NCI-H2107 treated with DMSO at 0.1 percent for 48 hours (cell line): ENCODE results near the gene BASP1.
"Not testable (repeated sequence)": the region's sequence is repeated elsewhere in the genome, so short reads cannot be mapped to it uniquely, and the experiment has no call there.

ENCODE experiments used
- DNase-seq: peaks from one replicate; lab custom pipeline; 2025; ENCODE audit not compliant: unreplicated experiment; lab: John Stamatoyannopoulos, UW

The BASP1 gene

DNA sequence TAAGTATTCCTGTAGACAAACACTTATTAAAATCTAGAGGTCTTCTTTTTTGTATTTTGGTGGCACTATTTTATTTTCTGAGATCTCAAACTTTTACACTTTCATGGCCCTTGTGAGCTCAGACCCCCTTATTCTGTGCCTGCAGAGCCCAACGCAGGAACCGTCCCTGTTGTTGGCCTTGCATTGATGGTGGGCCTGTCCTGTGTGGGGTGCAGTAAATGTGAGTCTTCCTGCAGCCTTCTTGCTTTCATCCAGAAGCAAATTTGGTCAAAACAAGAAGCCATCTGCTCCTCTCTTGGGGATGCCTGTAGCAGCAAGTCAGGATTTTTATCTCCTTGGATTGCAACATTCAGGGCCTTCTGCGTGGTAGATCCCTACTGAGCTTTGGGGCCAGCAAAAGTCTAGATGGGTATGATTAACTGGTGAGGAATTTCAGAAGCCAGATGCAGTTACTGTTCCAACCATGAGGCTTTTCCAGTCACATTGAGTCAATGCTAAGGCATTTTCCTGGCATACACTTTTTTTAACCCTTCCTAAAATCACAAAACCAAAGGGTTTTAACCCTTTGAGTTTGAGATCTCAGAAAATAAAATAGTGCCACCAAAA is 31.7 kb downstream of the BASP1 start:
- no peak for DNase-seq

DNA sequence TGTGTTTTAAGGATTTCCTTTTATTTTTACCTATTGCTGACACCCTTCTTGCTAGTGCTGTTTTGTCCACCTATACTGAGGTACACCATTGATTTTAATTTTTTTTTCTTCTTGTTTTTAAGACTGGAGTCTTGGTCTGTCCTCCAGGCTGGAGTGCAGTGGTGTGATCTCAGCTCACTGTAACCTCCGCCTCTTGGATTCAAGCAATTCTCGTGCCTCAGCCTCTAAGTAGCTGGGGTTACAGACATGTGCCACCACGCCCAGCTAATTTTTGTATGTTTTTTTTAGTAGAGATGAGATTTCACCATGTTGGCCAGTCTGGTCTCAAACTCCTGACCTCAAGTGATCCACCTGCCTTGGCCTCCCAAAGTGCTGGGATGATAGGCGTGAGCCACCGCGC is 32.4 kb downstream of the BASP1 start:
- DNase-seq: not testable (repeated sequence)

DNA sequence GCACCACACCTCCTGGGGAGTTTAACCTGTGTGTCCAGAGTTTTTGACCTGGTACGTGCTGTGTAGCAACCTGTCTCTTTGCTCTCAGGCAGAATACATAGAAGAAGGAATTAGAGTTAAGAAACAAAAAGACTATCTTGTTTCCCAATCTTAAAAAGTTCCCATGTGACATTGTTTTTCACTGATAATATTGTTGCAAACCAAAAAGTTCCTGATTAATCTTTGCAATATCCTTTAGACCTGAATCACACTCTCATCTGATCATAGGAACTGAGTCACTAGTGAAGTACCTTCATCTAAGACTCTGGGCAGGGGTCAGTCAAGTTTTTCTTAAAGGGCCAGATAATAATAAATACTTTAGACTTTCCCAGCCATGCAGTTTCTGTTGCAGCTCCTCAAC is 35.1 kb downstream of the BASP1 start:
- no peak for DNase-seq

DNA sequence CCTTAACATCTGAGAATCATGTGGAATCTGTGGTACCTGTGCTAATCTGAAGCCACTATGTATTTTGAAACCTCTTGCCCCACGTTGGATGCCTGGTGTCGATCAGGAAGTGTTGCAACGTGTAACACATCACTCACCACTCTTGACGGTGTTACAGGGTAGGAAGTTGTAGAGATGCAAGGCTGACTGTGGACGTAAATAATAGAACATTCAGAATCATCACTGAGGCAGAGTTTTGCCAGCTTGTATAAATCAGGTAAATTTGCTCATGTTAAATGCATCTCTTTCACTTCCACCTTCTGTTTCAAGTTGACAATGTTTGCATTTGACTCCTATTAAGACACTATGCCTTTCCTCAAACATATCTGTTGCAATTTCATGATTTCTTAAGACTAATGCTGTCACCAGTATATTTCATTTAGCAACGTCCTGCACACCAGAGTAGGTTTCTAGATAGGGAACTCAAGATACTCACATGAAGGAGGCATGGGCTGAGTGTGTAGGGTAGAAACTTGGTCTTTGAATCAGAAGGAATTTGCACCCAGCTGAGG is 38.1 kb downstream of the BASP1 start:
- DNase-seq: no peak

DNA sequence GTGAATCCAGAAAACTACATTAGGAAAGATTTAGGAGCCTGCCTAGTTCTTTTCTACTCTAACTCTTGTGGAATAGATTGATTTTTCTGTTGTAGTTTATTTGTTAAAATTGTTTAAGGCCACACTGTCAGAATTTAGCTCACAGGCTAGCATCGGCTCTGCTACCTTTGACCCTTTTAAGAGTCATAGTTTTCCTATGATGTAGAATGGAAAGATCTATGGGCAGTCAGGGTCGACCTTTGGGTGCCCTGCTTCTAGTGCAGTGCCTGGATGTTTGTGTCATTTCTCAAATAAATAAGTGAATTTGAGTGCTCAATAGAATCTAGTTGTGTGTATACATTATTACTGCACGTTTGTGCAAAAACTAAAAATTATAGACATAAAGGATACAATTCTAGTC is 38.7 kb downstream of the BASP1 start:
- no peak for DNase-seq

DNA sequence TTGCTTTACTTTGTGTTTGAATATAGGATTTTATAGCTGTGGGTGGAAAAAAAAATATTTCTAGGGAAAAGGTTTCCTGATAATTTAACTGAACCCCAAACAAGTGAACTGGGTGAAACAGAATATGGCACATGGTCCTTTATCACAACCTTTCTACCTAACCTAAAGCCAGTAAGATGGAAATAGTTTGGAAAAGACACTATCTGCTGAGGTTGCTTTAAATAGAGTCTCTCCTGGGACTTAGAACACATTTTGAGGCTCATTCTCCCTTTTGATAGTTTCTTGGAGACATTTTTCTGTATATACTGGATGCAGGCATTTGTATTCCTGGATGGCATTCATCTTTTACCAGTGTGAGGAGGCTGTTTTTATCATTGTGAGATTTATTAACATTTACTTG is 39.4 kb downstream of the BASP1 start:
- no peak for DNase-seq

DNA sequence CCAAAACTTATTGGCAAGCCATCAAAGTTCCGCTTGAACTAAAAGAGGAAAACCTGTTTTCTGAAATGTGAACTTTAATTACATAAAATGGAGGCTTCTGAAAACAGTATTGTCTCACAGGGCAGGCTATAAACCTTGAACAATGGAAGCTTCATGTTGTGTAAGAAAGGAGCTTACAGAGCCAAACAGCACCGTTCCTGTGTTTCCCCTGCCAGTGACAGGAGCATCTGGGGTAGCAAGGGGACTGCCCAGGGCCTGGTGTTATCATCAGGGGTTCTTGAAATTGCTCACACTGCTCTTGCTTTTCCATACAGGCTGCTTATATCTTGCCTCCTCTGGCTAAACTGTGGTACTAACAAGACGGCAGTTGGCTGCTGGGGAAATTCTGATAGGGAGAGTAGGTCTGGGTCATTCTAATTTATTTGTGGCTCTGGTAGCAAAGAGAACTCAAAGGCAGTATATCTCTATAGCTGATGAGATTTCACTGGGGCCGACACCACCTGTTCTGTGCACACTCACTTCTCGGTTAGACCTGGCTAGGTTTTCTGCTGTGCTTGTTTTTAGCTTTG is 40.4 kb downstream of the BASP1 start:
- no peak for DNase-seq

DNA sequence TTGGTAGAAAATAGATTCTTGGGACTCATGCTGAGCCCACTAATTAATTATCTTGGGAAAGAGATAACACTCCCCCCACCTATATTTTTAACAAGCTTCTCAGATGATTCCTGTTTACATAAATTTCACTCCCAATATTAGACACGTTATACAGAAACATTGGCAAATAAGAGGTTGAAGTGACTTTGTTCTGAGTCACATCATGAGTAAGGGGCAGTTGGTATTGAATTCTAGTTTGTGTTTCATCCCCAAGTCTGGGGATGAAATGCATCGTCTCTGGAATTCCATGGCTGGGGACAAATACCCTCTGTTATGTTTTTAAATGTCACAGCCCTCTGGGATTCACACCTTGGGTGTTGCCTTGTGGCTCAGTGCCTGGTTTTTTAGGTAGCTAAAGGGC is 41.0 kb downstream of the BASP1 start:
- no peak for DNase-seq

DNA sequence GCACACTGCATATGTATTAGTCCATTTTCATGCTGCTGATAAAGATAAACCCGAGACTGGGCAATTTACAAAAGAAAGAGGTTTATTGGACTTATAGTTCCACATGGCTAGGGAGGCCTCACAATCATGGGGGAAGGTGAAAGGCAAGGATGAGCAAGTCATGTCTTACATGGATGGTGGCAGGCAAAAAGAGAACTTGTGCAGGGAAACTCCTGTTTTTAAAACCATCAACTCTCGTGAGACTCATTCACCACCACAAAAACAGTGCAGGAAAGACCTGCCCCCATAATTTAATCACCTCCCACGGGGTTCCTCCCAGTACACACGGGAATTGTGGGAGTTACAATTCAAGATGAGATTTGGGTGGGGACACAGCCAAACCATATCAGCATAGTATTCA is 41.6 kb downstream of the BASP1 start:
- DNase-seq: not testable (repeated sequence)

DNA sequence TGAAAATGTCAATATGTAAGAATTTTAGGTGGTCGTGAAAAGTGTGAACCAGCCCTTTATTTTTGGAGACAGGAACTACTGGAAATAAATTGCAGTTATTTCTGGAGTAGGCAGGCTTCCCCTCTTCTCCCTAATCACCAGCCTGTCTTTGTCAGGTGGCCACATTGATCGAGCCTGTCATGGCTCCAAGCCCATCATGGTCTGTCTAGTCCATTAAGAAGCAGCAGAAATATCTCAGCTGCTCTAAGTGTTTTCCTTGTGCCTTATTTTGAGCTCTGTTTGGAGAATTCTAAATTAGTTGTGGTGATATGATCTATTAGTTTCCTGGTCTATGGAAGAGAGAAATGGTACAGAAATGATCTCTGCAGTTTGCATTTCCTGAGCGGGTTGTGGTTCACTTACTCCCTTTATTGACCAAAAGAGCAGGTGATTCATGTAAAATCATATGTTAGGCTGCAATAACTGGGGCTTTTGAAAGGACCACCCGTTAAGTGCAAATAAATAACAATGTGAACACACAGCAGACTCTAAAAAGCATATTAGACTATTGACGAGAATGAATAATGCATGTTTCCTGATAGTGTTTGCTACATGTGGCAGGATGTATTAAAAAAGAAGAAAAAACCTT is 42.3 kb downstream of the BASP1 start:
- DNase-seq: peak; percentile 88

DNA sequence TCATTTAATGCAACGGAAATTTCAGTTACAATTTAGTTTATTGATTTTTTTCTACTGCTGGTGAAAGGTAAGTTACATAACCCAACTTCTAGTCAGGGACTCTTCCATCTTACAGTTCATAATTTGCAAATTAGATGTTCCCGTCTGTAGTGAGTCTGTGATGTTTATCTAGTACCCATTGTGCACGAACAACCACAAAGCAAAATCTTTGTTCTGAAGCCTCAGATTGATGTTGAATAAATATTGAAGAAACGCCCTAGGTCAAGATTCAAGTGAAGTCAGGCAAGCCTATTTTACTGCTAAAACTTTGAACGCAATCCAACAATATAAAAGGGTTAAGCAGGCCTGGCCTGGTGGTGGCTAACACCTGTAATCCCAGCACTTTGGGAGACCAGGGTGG is 43.1 kb downstream of the BASP1 start:
- DNase-seq: peak; percentile 83

DNA sequence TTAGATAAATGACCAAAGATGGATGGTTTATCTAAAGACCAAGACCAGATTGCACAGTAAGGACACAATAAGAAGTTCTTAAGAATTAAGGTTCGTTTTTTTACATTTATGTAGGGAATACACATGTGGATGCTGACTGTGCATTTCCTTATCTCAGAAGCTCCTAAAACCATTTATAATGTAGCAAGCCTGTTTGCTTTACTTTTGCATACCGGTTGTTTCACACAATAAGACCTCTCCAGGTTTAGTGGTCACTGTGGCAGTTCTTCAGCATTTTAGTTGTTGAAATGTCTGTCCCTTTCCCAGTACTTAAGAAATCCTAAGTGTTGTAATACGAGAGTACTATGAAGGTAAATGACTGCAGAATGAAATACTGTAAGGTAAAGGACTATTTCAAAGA is 43.6 kb downstream of the BASP1 start:
- DNase-seq: peak; percentile 72

DNA sequence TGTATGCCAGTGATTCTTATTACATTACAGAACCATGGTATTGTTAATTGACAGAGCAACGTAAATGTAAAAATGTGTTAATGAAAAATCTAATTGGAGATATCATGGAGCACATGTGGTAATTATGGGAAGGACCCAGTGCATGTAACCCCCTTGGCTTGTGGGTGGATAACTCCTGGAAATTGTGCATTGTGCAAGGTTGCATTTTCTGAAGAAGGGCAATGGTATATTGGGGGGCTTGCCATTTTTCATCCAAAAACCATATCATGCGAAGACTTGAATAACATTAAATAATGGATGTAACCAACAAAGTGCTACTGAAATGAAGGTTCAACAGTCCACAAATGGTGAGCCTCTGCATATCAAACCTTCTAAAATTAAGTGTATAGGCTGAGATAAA is 47.6 kb downstream of the BASP1 start:
- DNase-seq: no peak

DNA sequence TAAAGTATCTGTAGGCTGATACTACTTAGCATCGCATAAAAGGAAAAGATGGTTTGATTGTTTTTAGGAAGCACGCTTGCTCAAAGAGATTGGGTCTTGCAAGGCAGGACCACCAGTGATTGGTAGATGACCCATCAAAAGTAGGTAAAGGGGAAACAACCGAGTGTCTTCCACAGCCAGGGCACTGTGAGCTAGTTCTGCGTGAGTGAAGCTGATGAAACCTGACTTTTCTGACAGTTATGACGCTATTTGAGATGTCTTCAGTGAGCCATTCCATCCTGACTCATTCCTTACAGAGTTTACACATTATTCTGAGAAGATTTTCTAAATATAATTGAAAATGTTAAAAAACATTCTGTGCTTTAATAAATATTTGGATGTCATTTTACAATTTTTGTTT is 49.7 kb downstream of the BASP1 start:
- no peak for DNase-seq

DNA sequence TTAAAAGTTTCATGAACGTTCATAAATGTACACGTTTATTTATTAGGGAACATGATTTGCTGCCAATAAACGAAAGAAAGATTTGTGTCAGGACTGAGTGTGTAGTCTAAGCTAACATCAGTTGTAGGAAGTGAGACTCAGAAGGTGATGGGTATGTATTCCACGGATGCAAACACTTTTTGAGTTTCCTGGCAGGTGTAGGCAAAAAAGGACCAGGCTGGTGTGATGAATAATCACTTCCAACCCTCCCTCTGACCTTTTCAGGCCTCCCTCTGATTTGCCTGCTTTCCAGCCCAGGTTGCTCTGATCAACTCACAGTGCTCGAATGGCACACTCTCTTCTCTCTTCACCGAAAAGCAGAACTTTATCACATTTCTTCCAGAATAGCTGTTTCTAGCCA is 51.8 kb downstream of the BASP1 start:
- no peak for DNase-seq

DNA sequence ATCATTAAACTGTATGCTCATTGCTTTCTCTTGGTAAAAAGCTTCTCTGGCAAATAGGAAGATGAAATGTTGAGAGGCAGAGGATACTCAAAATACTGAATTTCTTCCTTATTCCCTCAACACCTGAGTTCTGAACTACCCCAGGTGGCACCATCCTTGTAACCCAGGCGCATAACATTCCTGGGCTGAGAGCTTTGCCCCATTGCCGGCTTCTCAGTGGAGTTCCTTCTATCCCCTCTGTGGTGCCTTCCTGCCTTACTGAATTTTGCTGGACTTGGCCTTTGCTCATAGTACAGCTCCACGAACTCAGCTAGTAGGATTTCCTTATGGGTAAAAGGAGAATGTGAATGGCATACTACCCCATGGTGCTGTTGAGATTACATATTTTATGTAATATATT is 54.7 kb downstream of the BASP1 start:
- no peak for DNase-seq

DNA sequence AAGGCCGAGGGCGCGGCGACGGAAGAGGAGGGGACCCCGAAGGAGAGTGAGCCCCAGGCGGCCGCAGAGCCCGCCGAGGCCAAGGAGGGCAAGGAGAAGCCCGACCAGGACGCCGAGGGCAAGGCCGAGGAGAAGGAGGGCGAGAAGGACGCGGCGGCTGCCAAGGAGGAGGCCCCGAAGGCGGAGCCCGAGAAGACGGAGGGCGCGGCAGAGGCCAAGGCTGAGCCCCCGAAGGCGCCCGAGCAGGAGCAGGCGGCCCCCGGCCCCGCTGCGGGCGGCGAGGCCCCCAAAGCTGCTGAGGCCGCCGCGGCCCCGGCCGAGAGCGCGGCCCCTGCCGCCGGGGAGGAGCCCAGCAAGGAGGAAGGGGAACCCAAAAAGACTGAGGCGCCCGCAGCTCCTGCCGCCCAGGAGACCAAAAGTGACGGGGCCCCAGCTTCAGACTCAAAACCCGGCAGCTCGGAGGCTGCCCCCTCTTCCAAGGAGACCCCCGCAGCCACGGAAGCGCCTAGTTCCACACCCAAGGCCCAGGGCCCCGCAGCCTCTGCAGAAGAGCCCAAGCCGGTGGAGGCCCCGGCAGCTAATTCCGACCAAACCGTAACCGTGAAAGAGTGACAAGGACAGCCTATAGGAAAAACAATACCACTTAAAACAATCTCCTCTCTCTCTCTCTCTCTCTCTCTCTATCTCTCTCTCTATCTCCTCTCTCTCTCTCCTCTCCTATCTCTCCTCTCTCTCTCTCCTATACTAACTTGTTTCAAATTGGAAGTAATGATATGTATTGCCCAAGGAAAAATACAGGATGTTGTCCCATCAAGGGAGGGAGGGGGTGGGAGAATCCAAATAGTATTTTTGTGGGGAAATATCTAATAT is 58.1 kb downstream of the BASP1 start:
- DNase-seq: no peak

DNA sequence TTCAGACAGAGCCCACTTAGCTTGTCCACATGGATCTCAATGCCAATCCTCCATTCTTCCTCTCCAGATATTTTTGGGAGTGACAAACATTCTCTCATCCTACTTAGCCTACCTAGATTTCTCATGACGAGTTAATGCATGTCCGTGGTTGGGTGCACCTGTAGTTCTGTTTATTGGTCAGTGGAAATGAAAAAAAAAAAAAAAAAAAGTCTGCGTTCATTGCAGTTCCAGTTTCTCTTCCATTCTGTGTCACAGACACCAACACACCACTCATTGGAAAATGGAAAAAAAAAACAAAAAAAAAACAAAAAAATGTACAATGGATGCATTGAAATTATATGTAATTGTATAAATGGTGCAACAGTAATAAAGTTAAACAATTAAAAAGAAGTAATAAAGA is 59.0 kb downstream of the BASP1 start:
- no peak for DNase-seq

DNA sequence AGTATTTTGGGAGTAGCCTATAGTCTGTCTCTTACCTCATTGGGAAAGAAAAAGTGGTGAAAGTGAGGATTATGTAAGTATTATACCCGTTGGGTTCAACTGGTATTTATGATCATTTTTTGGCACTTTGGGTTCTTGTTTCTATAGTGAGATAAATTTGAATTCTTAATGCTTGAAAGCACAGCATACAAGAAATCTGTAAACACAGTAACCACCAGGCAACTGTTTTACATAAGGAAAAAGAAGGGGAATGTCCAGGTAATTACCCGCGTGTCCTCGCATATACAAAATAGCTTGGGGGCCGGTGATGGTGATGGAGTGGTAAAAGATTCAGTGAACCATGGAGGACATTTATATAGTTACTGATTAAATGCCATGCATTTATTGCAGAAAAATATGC is 60.5 kb downstream of the BASP1 start:
- no peak for DNase-seq

DNA sequence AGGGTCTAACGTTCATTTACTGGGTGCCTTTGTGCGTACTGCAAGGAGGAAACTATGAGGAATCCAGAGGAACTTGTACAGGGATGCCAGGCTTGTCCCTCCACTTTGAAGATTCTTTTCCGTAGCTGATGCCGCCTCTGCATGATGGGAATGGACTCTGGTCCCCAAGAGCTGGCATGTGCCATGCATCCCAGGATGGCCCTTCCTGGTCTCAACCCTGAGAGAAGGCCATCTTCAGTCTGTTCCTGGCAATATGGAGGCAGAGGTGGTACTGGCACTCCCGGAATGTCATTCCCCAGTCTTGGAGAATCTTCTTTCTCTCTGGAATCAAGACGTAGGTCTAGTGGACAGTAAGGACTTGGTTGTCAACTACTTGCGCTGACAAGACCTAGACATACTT is 61.5 kb downstream of the BASP1 start:
- DNase-seq: no peak

DNA sequence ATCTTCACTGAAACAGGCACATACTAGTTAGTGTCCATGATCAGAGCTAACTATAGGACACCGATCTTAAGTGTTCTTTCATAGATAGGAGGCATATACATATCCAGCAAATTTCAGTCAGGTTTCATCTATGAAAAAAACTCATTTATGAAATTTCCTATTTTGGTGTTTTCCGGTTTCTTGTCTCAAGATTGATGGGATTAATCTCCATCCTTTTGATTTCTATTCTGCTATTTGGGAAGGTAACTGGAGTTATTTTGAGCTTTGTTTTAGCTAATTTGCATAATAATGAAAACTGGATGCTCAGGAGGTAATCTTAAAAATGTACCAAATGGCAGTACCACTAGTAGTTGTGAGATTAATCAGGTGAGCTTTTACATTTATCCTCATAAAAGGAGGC is 62.1 kb downstream of the BASP1 start:
- DNase-seq: no peak
